Ammon's horn (tissue), 1 donor: ENCODE data around the gene HLA-B.

Experiments used
- DNase-seq: peaks from one replicate; pipeline ENCODE4 v3.0.0-alpha.2; 2016; ENCODE audit warnings: low spot score

Gene HLA-B

GRCh38 chr6:31352683-31353383 lies 4.1 kb downstream of the HLA-B start:
- no peak for DNase-seq

- DNase-seq: no peak
These were observed 4.7 kb downstream of the HLA-B start for GRCh38 chr6:31352310-31352682.

GRCh38 chr6:31351401-31352309 lies 5.3 kb downstream of the HLA-B start:
- no peak for DNase-seq

DNA sequence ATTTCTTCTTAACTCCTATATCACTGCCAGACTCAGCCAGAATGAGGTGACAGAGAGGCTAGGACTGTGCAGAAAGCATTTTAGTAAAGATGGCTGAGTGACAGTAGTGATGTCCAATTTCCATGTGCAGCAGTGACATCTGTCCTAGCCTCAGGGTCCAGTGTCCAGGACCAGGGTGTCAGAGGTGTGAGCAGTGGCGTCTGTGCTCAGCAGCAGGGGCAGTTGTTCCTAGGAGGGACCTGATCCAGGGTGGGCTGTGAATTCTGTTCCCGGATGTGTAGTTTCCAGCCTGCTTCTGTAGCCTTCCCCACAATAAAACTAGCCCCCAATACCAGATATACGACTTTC lies 6.0 kb downstream of the HLA-B start:
- DNase-seq: no peak

- no peak for DNase-seq
These were observed 6.6 kb downstream of the HLA-B start for GRCh38 chr6:31350196-31351032.

- DNase-seq: no peak
These were observed 7.7 kb downstream of the HLA-B start for GRCh38 chr6:31349301-31349700.

DNA sequence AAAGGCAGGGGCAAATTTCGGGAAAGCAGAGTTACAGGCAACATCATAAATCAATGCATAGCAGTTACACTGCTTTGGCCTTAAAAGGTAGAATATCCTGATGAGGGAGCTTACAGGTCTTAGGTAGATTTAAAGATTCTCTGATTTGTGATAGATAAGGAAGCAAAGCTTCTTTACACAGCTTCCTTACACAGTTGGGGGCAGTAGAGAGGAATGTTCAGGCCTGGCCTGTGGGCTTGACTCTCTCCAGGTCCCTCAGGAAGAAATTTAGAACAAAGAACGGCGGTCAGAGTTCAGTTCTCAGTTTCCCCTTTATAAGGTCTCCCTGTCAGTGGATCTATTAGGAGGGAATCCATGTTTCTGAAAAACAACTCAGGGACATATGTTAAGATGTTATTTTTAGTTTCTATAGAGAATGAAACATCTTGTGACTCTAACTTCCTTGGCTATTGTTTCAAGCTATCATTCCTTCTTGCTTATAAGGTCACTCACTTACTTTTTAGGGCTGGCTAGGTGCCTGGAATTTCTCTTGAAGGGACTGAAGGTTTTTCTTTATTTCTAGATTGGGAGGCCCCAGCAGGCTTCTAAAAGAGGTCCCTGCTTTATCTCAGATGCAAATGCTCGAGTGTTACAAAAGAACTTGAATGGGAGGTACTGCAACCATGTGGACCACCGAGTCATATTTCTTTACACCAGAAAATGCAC lies 11.8 kb downstream of the HLA-B start:
- no peak for DNase-seq

- no peak for DNase-seq
These were observed 16.8 kb downstream of the HLA-B start for GRCh38 chr6:31340228-31340627.

- no peak for DNase-seq
These were observed 17.8 kb downstream of the HLA-B start for GRCh38 chr6:31339210-31339609.

- DNase-seq: no peak
These were observed 20.0 kb downstream of the HLA-B start for GRCh38 chr6:31336896-31337496.

DNA sequence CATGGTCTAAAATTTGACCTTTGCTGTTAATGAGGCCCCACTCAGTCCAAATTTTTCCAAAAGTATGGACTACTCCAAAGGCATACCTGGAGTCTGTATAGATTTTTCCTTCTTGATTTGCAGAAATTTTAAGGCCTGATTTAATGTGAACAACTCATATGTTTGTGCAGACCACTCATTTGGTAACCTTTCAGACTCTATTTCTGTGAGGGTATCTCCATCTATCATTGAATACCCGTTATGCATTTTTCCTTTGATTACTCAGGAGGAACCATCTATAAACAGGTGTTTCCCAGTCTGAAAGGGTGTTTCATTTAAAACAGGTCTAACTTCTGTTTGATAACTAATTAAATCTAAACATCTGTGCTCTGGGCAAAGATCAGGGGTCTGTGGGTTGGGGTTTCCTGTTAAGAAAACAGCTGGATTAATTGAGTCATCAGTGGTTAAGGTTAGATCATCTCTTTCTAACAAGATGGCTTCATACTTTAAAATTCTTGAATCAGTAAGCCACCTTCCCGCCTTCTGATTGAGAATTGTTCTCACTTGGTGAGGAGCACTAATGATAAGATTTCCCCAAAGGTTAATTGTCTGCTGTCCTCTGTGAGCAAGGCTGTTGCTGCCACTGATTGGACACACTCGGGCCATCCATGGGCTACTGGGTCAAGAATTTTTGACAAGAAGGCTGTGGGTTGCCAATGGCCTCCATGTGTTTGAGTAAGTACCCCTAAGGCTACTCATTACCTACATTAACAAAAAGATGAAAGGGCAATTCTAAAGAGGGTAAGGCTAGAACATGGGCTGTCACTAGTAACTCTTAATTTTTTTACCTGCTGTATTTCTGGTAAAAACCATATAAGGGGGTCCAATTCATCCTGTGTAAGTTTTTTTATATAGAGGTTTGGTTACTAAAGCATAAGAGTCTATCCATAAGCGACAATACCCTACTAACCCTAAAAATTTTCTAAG lies 24.1 kb downstream of the HLA-B start:
- DNase-seq: no peak

DNA sequence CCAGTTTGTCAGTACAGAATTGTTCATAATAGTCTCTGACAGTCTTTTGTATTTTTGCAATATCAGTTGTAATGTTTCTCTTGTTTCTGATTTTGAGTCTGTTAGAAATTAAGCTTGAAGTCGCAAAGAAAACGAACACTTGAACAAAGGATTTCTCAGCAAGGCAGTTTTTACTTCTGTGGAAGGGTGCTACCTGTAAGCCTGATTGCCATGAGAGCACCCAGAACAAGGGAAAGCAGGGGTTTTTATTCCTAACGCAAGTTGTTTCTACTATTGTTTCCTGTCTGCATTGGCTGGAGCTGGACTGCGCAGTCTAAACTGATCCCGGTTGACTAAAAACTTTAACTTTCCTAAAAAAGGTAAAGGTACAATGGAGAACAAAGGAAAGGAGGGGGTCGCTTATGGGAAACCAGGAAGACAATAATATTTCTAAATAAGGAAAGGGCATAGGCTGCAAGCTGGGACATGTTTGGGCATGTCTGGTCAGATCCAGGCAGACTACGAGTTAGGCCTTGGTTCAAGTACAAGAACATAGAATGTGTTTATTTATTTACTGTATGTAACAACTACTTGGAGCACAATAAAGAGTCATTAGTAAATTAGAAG lies 28.5 kb downstream of the HLA-B start:
- no peak for DNase-seq

- no peak for DNase-seq
These were observed 35.2 kb downstream of the HLA-B start for GRCh38 chr6:31321820-31322219.

GRCh38 chr6:31321005-31321707 lies 35.8 kb downstream of the HLA-B start:
- no peak for DNase-seq

DNA sequence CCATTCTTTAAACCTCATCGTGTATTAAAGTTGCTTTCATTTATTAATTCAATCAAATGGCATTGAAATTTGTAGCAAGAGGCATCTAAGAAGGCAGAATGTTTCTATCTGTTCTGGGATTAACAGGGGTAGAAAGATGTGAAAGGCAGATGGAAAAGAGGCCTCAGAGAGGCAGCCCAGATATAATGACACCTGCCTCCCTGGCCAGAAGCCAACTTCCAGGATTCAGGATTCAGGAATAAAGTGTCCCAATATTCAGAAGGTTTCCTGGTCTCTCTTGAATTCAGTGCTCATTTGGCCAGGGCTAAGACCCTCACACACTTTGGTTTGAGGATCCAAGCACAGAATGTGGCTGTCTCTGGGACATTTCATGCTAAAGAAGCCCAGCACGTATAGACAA lies 39.9 kb downstream of the HLA-B start:
- no peak for DNase-seq

GRCh38 chr6:31309641-31310040 lies 47.3 kb downstream of the HLA-B start:
- no peak for DNase-seq

DNA sequence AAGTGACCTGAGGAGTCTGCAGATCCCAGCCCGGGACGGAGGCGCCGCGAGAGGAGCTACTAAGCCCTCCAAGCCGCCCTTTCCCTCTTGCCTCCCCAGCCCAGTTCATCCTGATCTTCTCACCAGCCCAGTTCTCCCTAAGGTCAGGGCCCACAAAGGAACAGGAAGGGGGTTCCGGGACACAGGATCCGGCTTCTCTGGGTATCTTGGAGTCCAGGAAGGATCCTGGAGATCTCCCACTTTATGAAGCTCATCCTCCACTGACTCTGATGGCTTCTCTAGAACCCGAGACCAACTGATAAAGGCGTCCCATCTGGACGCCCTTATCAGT lies 48.2 kb downstream of the HLA-B start:
- no peak for DNase-seq

GRCh38 chr6:31308050-31308844 lies 48.7 kb downstream of the HLA-B start:
- DNase-seq: no peak

GRCh38 chr6:31307669-31308049 lies 49.3 kb downstream of the HLA-B start:
- DNase-seq: no peak
